Measurements from ENCODE around the gene PICALM.
A peak's percentile ranks its signal among the peaks of the same experiment; 100 is the strongest.

Gene PICALM

GRCh38 chr11:86016451-86016850, 52.4 kb downstream of the PICALM start:
- H3K9me3 ChIP-seq (ENCODE audit: control insufficient read depth, low read length), result no peaks in the 10 kb centered on the region
- DNase-seq (ENCODE audit: low read depth), result no peak
- H3K36me3 ChIP-seq (ENCODE audit: control insufficient read depth, insufficient read depth, low read length, severe bottlenecking), result peaks cover 92% of the 10 kb centered on the region

DNA sequence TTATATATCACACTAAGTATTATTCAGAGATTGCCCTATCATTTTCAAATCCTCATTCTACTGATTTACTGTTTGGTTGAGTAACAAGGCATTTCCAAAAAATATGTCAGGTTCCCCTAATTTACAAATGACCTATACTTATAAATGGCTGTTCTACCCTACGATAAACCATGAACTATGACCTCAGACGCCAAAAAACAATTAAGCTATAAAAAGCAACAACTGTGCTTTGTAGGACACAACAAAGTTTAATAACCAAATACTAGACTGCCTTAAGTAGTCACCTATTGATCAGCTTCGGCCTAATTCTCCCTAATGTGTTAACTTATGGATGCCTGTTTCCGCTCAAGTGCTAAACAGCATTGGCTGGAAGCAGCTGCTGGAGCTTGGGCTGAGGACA, 53.2 kb downstream of the PICALM start:
- no peak for DNase-seq (ENCODE audit: low read depth)
- no peak overlapping the region for H3K9ac ChIP-seq (ENCODE audit: low read length)

More at GRCh38 chr11:86016451-86016850, 52.4 kb downstream of the PICALM start:
- Histone ChIP-seq H3K27me3 (replicated peaks; ENCODE audit: control insufficient read depth, insufficient read depth, low read length) (no peaks in the 10 kb centered on the region), H3K4me3 (ENCODE audit: low read length) (no peak overlapping the region), H3K4me1 (ENCODE audit: control insufficient read depth, insufficient read depth, low read length) (peaks cover 25% of the 10 kb centered on the region), H3K9ac (ENCODE audit: low read length) (no peak overlapping the region)

GRCh38 chr11:86014221-86014620, 54.7 kb downstream of the PICALM start:
- H3K4me3 ChIP-seq (ENCODE audit: low read length), result no peak overlapping the region
- no peaks in the 10 kb centered on the region for H3K9me3 ChIP-seq (ENCODE audit: control insufficient read depth, low read length)
- H3K9ac ChIP-seq (ENCODE audit: low read length), result peak overlapping the region; percentile 2
- peaks cover 93% of the 10 kb centered on the region for H3K36me3 ChIP-seq (ENCODE audit: control insufficient read depth, insufficient read depth, low read length, severe bottlenecking)
- DNase-seq (ENCODE audit: low read depth), result peak; percentile 36
- no peaks in the 10 kb centered on the region for H3K27me3 ChIP-seq (replicated peaks; ENCODE audit: control insufficient read depth, insufficient read depth, low read length)
- peaks cover 25% of the 10 kb centered on the region for H3K4me1 ChIP-seq (ENCODE audit: control insufficient read depth, insufficient read depth, low read length)

More for the DNA sequence above, 53.2 kb downstream of the PICALM start:
- Histone ChIP-seq H3K36me3 (ENCODE audit: control insufficient read depth, insufficient read depth, low read length, severe bottlenecking) (peaks cover 93% of the 10 kb centered on the region), H3K4me1 (ENCODE audit: control insufficient read depth, insufficient read depth, low read length) (peaks cover 25% of the 10 kb centered on the region), H3K9me3 (ENCODE audit: control insufficient read depth, low read length) (no peaks in the 10 kb centered on the region), H3K27me3 (replicated peaks; ENCODE audit: control insufficient read depth, insufficient read depth, low read length) (no peaks in the 10 kb centered on the region), H3K4me3 (ENCODE audit: low read length) (no peak overlapping the region)

- H3K27me3 ChIP-seq (replicated peaks; ENCODE audit: control insufficient read depth, insufficient read depth, low read length), result no peaks in the 10 kb centered on the region
- peaks cover 92% of the 10 kb centered on the region for H3K36me3 ChIP-seq (ENCODE audit: control insufficient read depth, insufficient read depth, low read length, severe bottlenecking)
- H3K4me1 ChIP-seq (ENCODE audit: control insufficient read depth, insufficient read depth, low read length), result peaks cover 25% of the 10 kb centered on the region
- no peak overlapping the region for H3K4me3 ChIP-seq (ENCODE audit: low read length)
- DNase-seq (ENCODE audit: low read depth), result peak; percentile 20
- H3K9ac ChIP-seq (ENCODE audit: low read length), result no peak overlapping the region
- no peaks in the 10 kb centered on the region for H3K9me3 ChIP-seq (ENCODE audit: control insufficient read depth, low read length)
These were observed 55.2 kb downstream of the PICALM start for GRCh38 chr11:86013713-86014112.

GRCh38 chr11:86011175-86011574, 57.7 kb downstream of the PICALM start:
- Histone ChIP-seq H3K27me3 (replicated peaks; ENCODE audit: control insufficient read depth, insufficient read depth, low read length) (no peaks in the 10 kb centered on the region), H3K4me1 (ENCODE audit: control insufficient read depth, insufficient read depth, low read length) (peaks cover 25% of the 10 kb centered on the region), H3K4me3 (ENCODE audit: low read length) (no peak overlapping the region), H3K9ac (ENCODE audit: low read length) (no peak overlapping the region), H3K36me3 (ENCODE audit: control insufficient read depth, insufficient read depth, low read length, severe bottlenecking) (peaks cover 93% of the 10 kb centered on the region), H3K9me3 (ENCODE audit: control insufficient read depth, low read length) (no peaks in the 10 kb centered on the region)
- no peak for DNase-seq (ENCODE audit: low read depth)

GRCh38 chr11:86003654-86004053, 65.2 kb downstream of the PICALM start:
- H3K9ac ChIP-seq (ENCODE audit: low read length), result no peak overlapping the region

GRCh38 chr11:86002431-86002830, 66.5 kb downstream of the PICALM start:
- Histone ChIP-seq H3K36me3 (ENCODE audit: control insufficient read depth, insufficient read depth, low read length, severe bottlenecking) (peaks cover 98% of the 10 kb centered on the region), H3K9ac (ENCODE audit: low read length) (no peak overlapping the region), H3K4me1 (ENCODE audit: control insufficient read depth, insufficient read depth, low read length) (peaks cover 8% of the 10 kb centered on the region), H3K4me3 (ENCODE audit: low read length) (no peak overlapping the region), H3K27me3 (replicated peaks; ENCODE audit: control insufficient read depth, insufficient read depth, low read length) (no peaks in the 10 kb centered on the region), H3K9me3 (ENCODE audit: control insufficient read depth, low read length) (no peaks in the 10 kb centered on the region)
- DNase-seq (ENCODE audit: low read depth), result no peak

More at GRCh38 chr11:86003654-86004053, 65.2 kb downstream of the PICALM start:
- H3K36me3 ChIP-seq (ENCODE audit: control insufficient read depth, insufficient read depth, low read length, severe bottlenecking), result peaks cover 100% of the 10 kb centered on the region
- DNase-seq (ENCODE audit: low read depth), result no peak
- H3K27me3 ChIP-seq (replicated peaks; ENCODE audit: control insufficient read depth, insufficient read depth, low read length), result no peaks in the 10 kb centered on the region
- peaks cover 8% of the 10 kb centered on the region for H3K4me1 ChIP-seq (ENCODE audit: control insufficient read depth, insufficient read depth, low read length)
- no peak overlapping the region for H3K4me3 ChIP-seq (ENCODE audit: low read length)
- no peaks in the 10 kb centered on the region for H3K9me3 ChIP-seq (ENCODE audit: control insufficient read depth, low read length)

GRCh38 chr11:85991508-85991907, 77.4 kb downstream of the PICALM start:
- Histone ChIP-seq H3K27me3 (replicated peaks; ENCODE audit: control insufficient read depth, insufficient read depth, low read length) (no peaks in the 10 kb centered on the region), H3K9me3 (ENCODE audit: control insufficient read depth, low read length) (no peaks in the 10 kb centered on the region), H3K9ac (ENCODE audit: low read length) (no peak overlapping the region), H3K4me1 (ENCODE audit: control insufficient read depth, insufficient read depth, low read length) (no peaks in the 10 kb centered on the region), H3K36me3 (ENCODE audit: control insufficient read depth, insufficient read depth, low read length, severe bottlenecking) (peaks cover 97% of the 10 kb centered on the region), H3K4me3 (ENCODE audit: low read length) (no peak overlapping the region)
- no peak for DNase-seq (ENCODE audit: low read depth)

DNA sequence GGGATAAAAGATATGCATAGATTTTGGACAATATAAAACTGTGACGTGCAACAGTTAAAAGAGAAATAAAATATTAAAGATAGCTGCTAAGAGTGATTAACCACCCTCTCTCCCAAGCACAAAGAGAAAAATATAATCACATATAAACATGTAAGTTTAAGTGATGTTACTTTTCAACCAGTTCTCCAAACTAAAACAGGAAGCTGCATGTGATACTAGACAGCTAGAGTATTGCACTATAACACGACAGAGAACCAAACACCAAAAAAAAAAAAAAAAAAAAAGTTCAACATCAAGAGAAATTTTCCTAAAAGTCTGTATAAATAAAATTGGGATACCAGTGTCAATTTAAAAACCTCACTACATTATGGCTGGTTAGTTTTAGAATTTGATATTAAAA, 79.1 kb downstream of the PICALM start:
- no peaks in the 10 kb centered on the region for H3K4me1 ChIP-seq (ENCODE audit: control insufficient read depth, insufficient read depth, low read length)
- H3K27me3 ChIP-seq (replicated peaks; ENCODE audit: control insufficient read depth, insufficient read depth, low read length), result no peaks in the 10 kb centered on the region
- H3K4me3 ChIP-seq (ENCODE audit: low read length), result no peak overlapping the region
- no peak overlapping the region for H3K9ac ChIP-seq (ENCODE audit: low read length)
- no peak for DNase-seq (ENCODE audit: low read depth)
- H3K9me3 ChIP-seq (ENCODE audit: control insufficient read depth, low read length), result no peaks in the 10 kb centered on the region
- H3K36me3 ChIP-seq (ENCODE audit: control insufficient read depth, insufficient read depth, low read length, severe bottlenecking), result peaks cover 92% of the 10 kb centered on the region

DNA sequence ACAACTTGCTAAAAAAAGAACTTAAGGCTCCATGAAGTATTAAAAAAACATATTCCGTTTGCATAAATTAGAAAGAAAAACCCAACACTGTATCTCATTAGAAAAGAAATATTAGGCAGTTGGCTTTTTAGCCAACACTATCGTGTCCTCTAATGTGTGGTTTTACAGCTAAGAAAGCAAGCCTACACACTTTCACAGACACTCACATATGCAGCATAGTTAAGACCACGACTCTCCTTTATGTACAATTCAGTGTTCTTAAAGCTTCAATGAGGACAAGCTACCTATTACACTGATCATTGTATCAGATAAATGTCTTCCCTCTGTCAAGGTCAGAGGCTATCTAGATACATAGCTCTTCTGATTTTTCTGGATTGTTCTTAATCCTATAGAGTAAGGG, 80.1 kb downstream of the PICALM start:
- H3K27me3 ChIP-seq (replicated peaks; ENCODE audit: control insufficient read depth, insufficient read depth, low read length), result no peaks in the 10 kb centered on the region
- H3K9me3 ChIP-seq (ENCODE audit: control insufficient read depth, low read length), result no peaks in the 10 kb centered on the region
- H3K4me1 ChIP-seq (ENCODE audit: control insufficient read depth, insufficient read depth, low read length), result peaks cover 3% of the 10 kb centered on the region
- H3K36me3 ChIP-seq (ENCODE audit: control insufficient read depth, insufficient read depth, low read length, severe bottlenecking), result peaks cover 92% of the 10 kb centered on the region
- no peak for DNase-seq (ENCODE audit: low read depth)
- H3K4me3 ChIP-seq (ENCODE audit: low read length), result no peak overlapping the region
- H3K9ac ChIP-seq (ENCODE audit: low read length), result no peak overlapping the region

GRCh38 chr11:85977751-85978160, 91.1 kb downstream of the PICALM start:
- H3K9me3 ChIP-seq (ENCODE audit: control insufficient read depth, low read length), result no peaks in the 10 kb centered on the region

DNA sequence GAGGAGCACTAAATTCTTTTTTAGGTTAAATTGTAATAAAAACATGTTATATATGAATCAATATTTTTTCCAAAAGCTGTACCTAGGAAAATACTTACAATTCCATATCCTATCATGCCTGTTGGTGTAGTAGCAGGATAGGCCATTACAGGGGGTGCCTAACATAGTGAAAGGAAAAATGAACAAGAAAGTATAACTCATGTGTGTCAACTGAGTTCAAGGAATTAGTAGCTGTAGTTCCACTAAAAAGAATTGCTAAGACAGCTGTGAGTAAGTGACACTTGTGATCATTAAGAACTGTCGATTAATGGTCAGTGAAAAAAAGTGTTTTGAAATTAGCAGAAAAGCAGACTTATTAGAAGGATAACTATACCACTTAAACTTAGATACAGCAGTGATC, 92.4 kb downstream of the PICALM start:
- Histone ChIP-seq H3K9me3 (ENCODE audit: control insufficient read depth, low read length) (no peaks in the 10 kb centered on the region), H3K9ac (ENCODE audit: low read length) (no peak overlapping the region), H3K4me1 (ENCODE audit: control insufficient read depth, insufficient read depth, low read length) (peaks cover 40% of the 10 kb centered on the region), H3K4me3 (ENCODE audit: low read length) (no peak overlapping the region), H3K36me3 (ENCODE audit: control insufficient read depth, insufficient read depth, low read length, severe bottlenecking) (peaks cover 85% of the 10 kb centered on the region), H3K27me3 (replicated peaks; ENCODE audit: control insufficient read depth, insufficient read depth, low read length) (no peaks in the 10 kb centered on the region)
- no peak for DNase-seq (ENCODE audit: low read depth)

More at GRCh38 chr11:85977751-85978160, 91.1 kb downstream of the PICALM start:
- Histone ChIP-seq H3K9ac (ENCODE audit: low read length) (peak overlapping the region; percentile 25), H3K27me3 (replicated peaks; ENCODE audit: control insufficient read depth, insufficient read depth, low read length) (no peaks in the 10 kb centered on the region), H3K4me1 (ENCODE audit: control insufficient read depth, insufficient read depth, low read length) (peaks cover 40% of the 10 kb centered on the region), H3K4me3 (ENCODE audit: low read length) (peak overlapping the region; percentile 39), H3K36me3 (ENCODE audit: control insufficient read depth, insufficient read depth, low read length, severe bottlenecking) (peaks cover 80% of the 10 kb centered on the region)
- DNase-seq (ENCODE audit: low read depth), result peak; percentile 17
